Muscle of arm (tissue), 12 donors: ENCODE measurements around the gene SCN9A. TPM values are rescaled to one million over a fixed set of nuclear protein-coding genes. Genes with fewer than 3 reads are reported as not detected.

Experiments
- DNase-seq: peaks from one replicate; pipeline ENCODE4 v3.0.0-alpha.2; 2013
- polyA plus RNA-seq, 12 donors: library from polyadenylated mRNA; unstranded; fragments of 120-200 nt; gene quantifications; one replicate each; pipeline ENCODE4 v1.2.1, GENCODE V29; 2013; ENCODE audit not compliant: insufficient read length in 12 of 12

SCN9A gene
- polyA plus RNA-seq, 12 donors = 2.8 to 19.1 (median 4.2) TPM; not detected in 1

- peak; percentile 27 for DNase-seq
Measured at GRCh38 chr2:166180951-166181812, 194.6 kb downstream of the SCN9A start.

- DNase-seq = no peak
Measured at GRCh38 chr2:166179201-166179600, 196.5 kb downstream of the SCN9A start.

GRCh38 chr2:166173263-166173662 is 202.5 kb downstream of the SCN9A start:
- DNase-seq = no peak

GRCh38 chr2:166171216-166171615 is 204.5 kb downstream of the SCN9A start:
- DNase-seq = no peak

- no peak for DNase-seq
Measured at GRCh38 chr2:166170356-166170755, 205.4 kb downstream of the SCN9A start.

GRCh38 chr2:166167449-166167848 is 208.3 kb downstream of the SCN9A start:
- no peak for DNase-seq

GRCh38 chr2:166163775-166164174 is 212.0 kb downstream of the SCN9A start:
- DNase-seq = no peak

GRCh38 chr2:166158546-166158945 is 217.2 kb downstream of the SCN9A start:
- no peak for DNase-seq

GRCh38 chr2:166157578-166157977 is 218.2 kb downstream of the SCN9A start:
- no peak for DNase-seq

GRCh38 chr2:166156985-166157490 is 218.7 kb downstream of the SCN9A start:
- no peak for DNase-seq

- no peak for DNase-seq
Measured at GRCh38 chr2:166155589-166155988, 220.2 kb downstream of the SCN9A start.

- no peak for DNase-seq
Measured at GRCh38 chr2:166154685-166155338, 220.9 kb downstream of the SCN9A start.

- no peak for DNase-seq
Measured at GRCh38 chr2:166152064-166152463, 223.7 kb downstream of the SCN9A start.

GRCh38 chr2:166148500-166149400 is 227.0 kb downstream of the SCN9A start:
- DNase-seq = no peak

- no peak for DNase-seq
Measured at GRCh38 chr2:166147883-166148282, 227.9 kb downstream of the SCN9A start.

Other genes with a start within 250 kb of the SCN9A start
- gene SCN1A, start 247.9 kb downstream of the SCN9A start, polyA plus RNA-seq = under 1 TPM in 8 of 12 donors, not detected in 4; 0.01 to 0.37 (median 0.15) TPM
- gene SCN7A, start 118.3 kb upstream of the SCN9A start, polyA plus RNA-seq = 10 to 100 TPM; 22.3 to 99.2 (median 63.0) TPM